ENCODE measurements around the gene DNAJB14.

The DNAJB14 gene

GRCh38 chr4:99983289-99983943 is 37.0 kb upstream of the DNAJB14 start:
- no peak overlapping the region for H3K9ac ChIP-seq
- H3K36me3 ChIP-seq (ENCODE audit: control insufficient read depth, insufficient read depth, low read length), result no peaks in the 10 kb centered on the region
- H3K79me2 ChIP-seq, result no peaks in the 10 kb centered on the region
- no peak overlapping the region for H2AFZ ChIP-seq
- no peak overlapping the region for H3K27ac ChIP-seq
- no peak for TF ChIP-seq CTCF (IDR thresholded peaks at IDR 0.05)
- no peaks in the 10 kb centered on the region for H3K4me1 ChIP-seq
- no peak overlapping the region for H3K4me2 ChIP-seq (ENCODE audit: low read length)
- H3K27me3 ChIP-seq (ENCODE audit: control insufficient read depth, insufficient read depth, low read length), result no peaks in the 10 kb centered on the region
- no peak overlapping the region for H3K4me3 ChIP-seq (ENCODE audit: low read depth, low read length)
- no peaks in the 10 kb centered on the region for H3K9me3 ChIP-seq (ENCODE audit: control insufficient read depth, low read length)

GRCh38 chr4:99979872-99980271 is 33.5 kb upstream of the DNAJB14 start:
- TF ChIP-seq CTCF (IDR thresholded peaks at IDR 0.05), result no peak
- no peaks in the 10 kb centered on the region for H3K79me2 ChIP-seq
- H3K36me3 ChIP-seq (ENCODE audit: control insufficient read depth, insufficient read depth, low read length), result no peaks in the 10 kb centered on the region
- H3K27ac ChIP-seq, result no peak overlapping the region
- no peak overlapping the region for H2AFZ ChIP-seq
- H3K27me3 ChIP-seq (ENCODE audit: control insufficient read depth, insufficient read depth, low read length), result no peaks in the 10 kb centered on the region
- no peaks in the 10 kb centered on the region for H3K4me1 ChIP-seq
- no peaks in the 10 kb centered on the region for H3K9me3 ChIP-seq (ENCODE audit: control insufficient read depth, low read length)
- no peak overlapping the region for H3K4me2 ChIP-seq (ENCODE audit: low read length)
- no peak overlapping the region for H3K9ac ChIP-seq
- no peak overlapping the region for H3K4me3 ChIP-seq (ENCODE audit: low read depth, low read length)

DNA sequence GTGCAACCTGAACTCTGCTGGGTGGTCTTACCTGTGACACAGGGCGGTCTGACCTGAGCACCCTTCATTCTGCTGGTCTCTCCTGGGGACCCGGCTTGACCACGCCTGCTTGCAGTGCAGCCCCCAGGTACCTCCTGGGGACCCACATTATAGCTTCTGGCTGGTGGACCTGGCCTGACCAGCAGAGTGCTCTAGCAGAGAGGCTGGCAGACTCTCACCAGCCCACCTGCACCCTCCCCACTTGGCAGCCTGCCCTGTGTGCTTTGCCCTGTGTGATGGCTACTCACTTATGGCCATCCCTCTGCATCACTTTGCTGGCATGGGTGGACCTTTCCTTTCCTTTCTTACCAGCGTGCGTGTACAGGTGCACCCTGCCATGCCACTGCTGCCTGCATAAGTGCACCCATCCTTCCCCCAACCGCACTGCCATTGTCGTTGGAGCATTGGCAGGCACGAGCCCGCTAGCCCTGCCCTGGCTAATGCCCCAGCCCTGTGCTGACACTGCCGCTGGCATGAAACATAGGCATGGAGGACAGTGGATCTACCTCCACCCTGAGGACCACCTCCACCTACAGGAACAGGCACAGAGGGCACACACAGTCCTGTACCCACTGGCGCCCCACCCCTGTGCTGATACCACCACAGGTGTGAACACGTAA is 25.2 kb upstream of the DNAJB14 start:
- Histone ChIP-seq H3K36me3 (ENCODE audit: control insufficient read depth, insufficient read depth, low read length) (no peaks in the 10 kb centered on the region), H3K4me3 (ENCODE audit: low read depth, low read length) (no peak overlapping the region), H3K9me3 (ENCODE audit: control insufficient read depth, low read length) (no peaks in the 10 kb centered on the region), H2AFZ (no peak overlapping the region), H3K79me2 (no peaks in the 10 kb centered on the region), H3K4me1 (no peaks in the 10 kb centered on the region), H3K27me3 (ENCODE audit: control insufficient read depth, insufficient read depth, low read length) (no peaks in the 10 kb centered on the region), H3K4me2 (ENCODE audit: low read length) (no peak overlapping the region), H3K9ac (no peak overlapping the region), H3K27ac (no peak overlapping the region)
- TF ChIP-seq CTCF (IDR thresholded peaks at IDR 0.05), result no peak

GRCh38 chr4:99968330-99968729 is 21.9 kb upstream of the DNAJB14 start:
- Histone ChIP-seq H3K4me1 (no peaks in the 10 kb centered on the region), H3K4me2 (ENCODE audit: low read length) (no peak overlapping the region), H3K4me3 (ENCODE audit: low read depth, low read length) (no peak overlapping the region), H2AFZ (no peak overlapping the region), H3K9me3 (ENCODE audit: control insufficient read depth, low read length) (no peaks in the 10 kb centered on the region), H3K36me3 (ENCODE audit: control insufficient read depth, insufficient read depth, low read length) (no peaks in the 10 kb centered on the region), H3K27me3 (ENCODE audit: control insufficient read depth, insufficient read depth, low read length) (no peaks in the 10 kb centered on the region), H3K27ac (no peak overlapping the region), H3K79me2 (no peaks in the 10 kb centered on the region), H3K9ac (no peak overlapping the region)
- TF ChIP-seq CTCF (IDR thresholded peaks at IDR 0.05), result no peak

GRCh38 chr4:99966692-99967091 is 20.3 kb upstream of the DNAJB14 start:
- H3K9ac ChIP-seq, result no peak overlapping the region
- H3K9me3 ChIP-seq (ENCODE audit: control insufficient read depth, low read length), result no peaks in the 10 kb centered on the region
- no peak for TF ChIP-seq CTCF (IDR thresholded peaks at IDR 0.05)
- no peaks in the 10 kb centered on the region for H3K79me2 ChIP-seq
- no peaks in the 10 kb centered on the region for H3K36me3 ChIP-seq (ENCODE audit: control insufficient read depth, insufficient read depth, low read length)
- H3K4me3 ChIP-seq (ENCODE audit: low read depth, low read length), result no peak overlapping the region
- no peak overlapping the region for H2AFZ ChIP-seq
- H3K4me1 ChIP-seq, result no peaks in the 10 kb centered on the region
- H3K27ac ChIP-seq, result no peak overlapping the region
- no peaks in the 10 kb centered on the region for H3K27me3 ChIP-seq (ENCODE audit: control insufficient read depth, insufficient read depth, low read length)
- H3K4me2 ChIP-seq (ENCODE audit: low read length), result no peak overlapping the region
